ENCODE data around the gene HELZ.

The HELZ gene

DNA sequence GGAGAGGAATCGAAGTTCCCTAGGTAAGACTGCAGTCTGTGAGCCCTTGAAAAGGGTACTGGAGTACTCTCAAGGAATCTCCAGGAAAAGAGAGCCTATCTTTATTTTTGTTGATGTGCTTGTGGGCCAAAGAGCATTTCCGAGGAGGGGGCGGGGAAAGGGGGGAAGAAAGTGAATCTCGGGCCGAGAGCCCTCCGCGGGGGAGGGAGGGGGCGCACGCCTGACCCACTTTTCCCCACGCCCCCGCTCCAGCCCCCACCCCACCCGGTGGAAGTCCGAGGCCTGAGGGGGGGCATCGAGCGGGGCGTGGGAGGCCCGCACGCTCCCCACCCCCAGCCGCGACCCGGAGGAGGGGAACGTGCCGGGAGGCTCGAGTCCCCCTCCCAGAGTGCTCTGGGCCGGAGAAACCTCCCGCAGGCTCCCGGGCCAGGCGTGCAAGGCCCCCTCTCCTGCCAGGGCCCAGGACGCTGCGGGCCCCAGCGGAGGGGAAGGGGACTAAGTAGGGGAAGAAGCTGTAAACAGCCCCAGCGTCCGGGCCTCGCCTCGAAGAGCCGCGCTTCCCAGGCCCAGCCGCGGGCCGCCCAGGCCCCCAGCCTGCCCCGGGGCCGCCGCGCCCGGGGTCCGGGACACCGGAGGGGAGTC is 444 bp downstream of the HELZ start (continued):
- TF ChIP-seq ZFP3 (tag by site-specific recombination; IDR thresholded peaks at IDR 0.05; ENCODE audit: low read depth) = no peak
- TF ChIP-seq ZBTB17 (tag by site-specific recombination; IDR thresholded peaks at IDR 0.05) = peak; percentile 9
- TF ChIP-seq ZNF311 (tag by site-specific recombination; IDR thresholded peaks at IDR 0.05; ENCODE audit: borderline replicate concordance) = no peak
- no peak for TF ChIP-seq CTCF (tag by site-specific recombination; IDR thresholded peaks at IDR 0.05)
- no peak for TF ChIP-seq ZNF629 (tag by site-specific recombination; IDR thresholded peaks at IDR 0.05)
- peak; percentile 59 for TF ChIP-seq ZNF335 (tag by site-specific recombination; conservative IDR thresholded peaks at IDR 0.05)
- no peak for TF ChIP-seq ZNF555 (tag by site-specific recombination; conservative IDR thresholded peaks at IDR 0.05)
- TF ChIP-seq ZNF843 (tag by site-specific recombination; IDR thresholded peaks at IDR 0.05) = no peak
- no peak for TF ChIP-seq ZNF707 (tag by site-specific recombination; IDR thresholded peaks at IDR 0.05)
- TF ChIP-seq SCRT1 (tag by site-specific recombination; IDR thresholded peaks at IDR 0.05; ENCODE audit: borderline replicate concordance) = no peak
- TF ChIP-seq ZNF416 (tag by site-specific recombination; IDR thresholded peaks at IDR 0.05) = no peak
- TF ChIP-seq TRIM28 (IDR thresholded peaks at IDR 0.05; ENCODE audit: borderline replicate concordance, low read length) = no peak
- peak; percentile 93 for TF ChIP-seq GLIS1 (tag by site-specific recombination; IDR thresholded peaks at IDR 0.05)
- no peak for TF ChIP-seq ZNF837 (tag by site-specific recombination; IDR thresholded peaks at IDR 0.05)
- no peak for TF ChIP-seq ZNF549 (tag by site-specific recombination; IDR thresholded peaks at IDR 0.05)
- no peak for TF ChIP-seq IKZF3 (tag by site-specific recombination; IDR thresholded peaks at IDR 0.05)
- TF ChIP-seq KLF1 (tag by site-specific recombination; IDR thresholded peaks at IDR 0.05) = no peak
- TF ChIP-seq ZNF501 (tag by site-specific recombination; IDR thresholded peaks at IDR 0.05) = no peak
- no peak for TF ChIP-seq ZNF157 (tag by site-specific recombination; IDR thresholded peaks at IDR 0.05)
- peak; percentile 59 for TF ChIP-seq ZIC2 (tag by site-specific recombination; IDR thresholded peaks at IDR 0.05)
- no peak for TF ChIP-seq ZNF239 (tag by site-specific recombination; IDR thresholded peaks at IDR 0.05)
- TF ChIP-seq ZBTB48 (tag by site-specific recombination; IDR thresholded peaks at IDR 0.05) = 0 out of 2 replicates have a peak, but pooled peaks have one; percentile 12
- TF ChIP-seq ZNF585B (tag by site-specific recombination; IDR thresholded peaks at IDR 0.05) = no peak
- TF ChIP-seq ZNF704 (tag by site-specific recombination; IDR thresholded peaks at IDR 0.05) = no peak
- TF ChIP-seq ZNF140 (tag by site-specific recombination; IDR thresholded peaks at IDR 0.05) = no peak
- no peak for TF ChIP-seq ZFP69B (tag by site-specific recombination; IDR thresholded peaks at IDR 0.05)
- no peak for TF ChIP-seq PRDM6 (tag by site-specific recombination; IDR thresholded peaks at IDR 0.05)
- TF ChIP-seq REPIN1 (tag by site-specific recombination; IDR thresholded peaks at IDR 0.05; ENCODE audit: low read depth) = no peak
- no peak for TF ChIP-seq ZNF624 (tag by site-specific recombination; IDR thresholded peaks at IDR 0.05)
- TF ChIP-seq ZNF341 (tag by site-specific recombination; IDR thresholded peaks at IDR 0.05; ENCODE audit: low read depth) = no peak
- TF ChIP-seq, protein P1, sequence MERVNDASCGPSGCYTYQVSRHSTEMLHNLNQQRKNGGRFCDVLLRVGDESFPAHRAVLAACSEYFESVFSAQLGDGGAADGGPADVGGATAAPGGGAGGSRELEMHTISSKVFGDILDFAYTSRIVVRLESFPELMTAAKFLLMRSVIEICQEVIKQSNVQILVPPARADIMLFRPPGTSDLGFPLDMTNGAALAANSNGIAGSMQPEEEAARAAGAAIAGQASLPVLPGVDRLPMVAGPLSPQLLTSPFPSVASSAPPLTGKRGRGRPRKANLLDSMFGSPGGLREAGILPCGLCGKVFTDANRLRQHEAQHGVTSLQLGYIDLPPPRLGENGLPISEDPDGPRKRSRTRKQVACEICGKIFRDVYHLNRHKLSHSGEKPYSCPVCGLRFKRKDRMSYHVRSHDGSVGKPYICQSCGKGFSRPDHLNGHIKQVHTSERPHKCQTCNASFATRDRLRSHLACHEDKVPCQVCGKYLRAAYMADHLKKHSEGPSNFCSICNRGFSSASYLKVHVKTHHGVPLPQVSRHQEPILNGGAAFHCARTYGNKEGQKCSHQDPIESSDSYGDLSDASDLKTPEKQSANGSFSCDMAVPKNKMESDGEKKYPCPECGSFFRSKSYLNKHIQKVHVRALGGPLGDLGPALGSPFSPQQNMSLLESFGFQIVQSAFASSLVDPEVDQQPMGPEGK (tag by site-specific recombination; IDR thresholded peaks at IDR 0.05) = peak; percentile 80
- TF ChIP-seq GLI4 (tag by site-specific recombination; IDR thresholded peaks at IDR 0.05) = 0 out of 2 replicates have a peak, but pooled peaks have one; percentile 49
- no peak for TF ChIP-seq ZNF747 (tag by site-specific recombination; IDR thresholded peaks at IDR 0.05)
- TF ChIP-seq KLF16 (tag by site-specific recombination; IDR thresholded peaks at IDR 0.05) = peak; percentile 42; the same call in 1 of the 2 replicates
- TF ChIP-seq ZNF596 (tag by site-specific recombination; IDR thresholded peaks at IDR 0.05) = no peak
- TF ChIP-seq ZNF423 (tag by site-specific recombination; IDR thresholded peaks at IDR 0.05) = no peak
- TF ChIP-seq SALL2 (tag by site-specific recombination; IDR thresholded peaks at IDR 0.05; ENCODE audit: borderline replicate concordance) = no peak
- no peak for TF ChIP-seq FEZF1 (tag by site-specific recombination; IDR thresholded peaks at IDR 0.05)
